GF-D8 (cell line): Measurements from ENCODE around the gene PPA1.
"Not testable (repeated sequence)": the region's sequence is repeated elsewhere in the genome, so short reads cannot be mapped to it uniquely, and the experiment has no call there.

Experiments
- DNase-seq: peaks from one replicate; lab custom pipeline; 2025; lab: John Stamatoyannopoulos, UW

The PPA1 gene

DNA sequence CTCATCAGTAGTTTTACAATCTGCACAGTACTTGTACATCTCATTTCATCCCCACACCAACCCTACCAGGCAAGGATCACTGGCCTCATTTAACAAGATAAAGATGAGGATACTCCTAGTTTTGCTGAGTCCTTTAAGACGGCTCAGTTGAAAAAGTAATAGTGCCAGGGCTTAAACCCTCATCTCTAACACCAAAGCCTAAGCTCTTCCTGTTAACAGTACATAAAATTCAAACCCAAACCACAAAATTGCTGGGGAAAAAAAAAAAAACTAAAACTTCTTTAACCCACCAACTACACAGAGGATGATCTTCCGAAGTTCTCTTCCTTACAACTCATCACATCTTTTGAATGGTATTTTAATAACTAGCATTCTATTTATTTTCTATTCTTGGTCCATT is 64.2 kb downstream of the PPA1 start:
- no peak for DNase-seq

DNA sequence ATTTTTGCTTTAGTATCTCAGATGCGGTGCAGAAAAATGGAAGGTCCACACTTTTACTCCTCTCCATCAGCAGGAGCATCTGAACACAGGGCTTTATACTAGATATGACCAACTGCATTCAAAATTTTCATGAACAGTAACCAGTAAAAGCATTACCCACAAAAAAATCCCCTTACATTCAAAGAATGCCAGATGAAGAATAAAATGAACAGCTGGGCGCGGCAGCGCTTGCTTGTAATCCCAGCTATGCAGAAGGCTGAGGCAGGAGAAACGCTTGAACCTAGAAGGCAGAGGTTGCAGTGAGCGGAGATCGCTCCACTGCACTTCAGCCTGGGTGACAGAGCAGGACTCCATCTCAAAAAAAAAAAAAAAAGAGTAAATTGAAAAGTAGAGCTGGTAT is 66.0 kb downstream of the PPA1 start:
- no peak for DNase-seq

DNA sequence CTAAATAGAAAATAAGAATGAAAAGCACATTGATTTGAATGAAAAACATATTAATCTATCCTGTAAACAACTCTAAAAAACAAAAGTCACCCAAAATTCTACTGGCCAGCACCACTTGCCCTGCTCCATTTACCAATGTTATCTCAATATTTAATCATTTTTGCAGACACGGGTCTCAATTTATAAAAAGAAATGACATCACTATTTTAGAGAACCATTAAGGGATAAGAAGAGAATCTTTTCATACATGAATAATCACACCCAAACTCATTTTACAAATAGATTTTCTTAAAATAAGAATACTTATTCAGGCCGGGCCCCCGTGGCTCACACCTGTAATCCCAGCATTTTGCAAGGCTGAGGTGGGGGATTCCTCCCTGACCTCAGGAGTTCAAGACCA is 66.8 kb downstream of the PPA1 start:
- no peak for DNase-seq

DNA sequence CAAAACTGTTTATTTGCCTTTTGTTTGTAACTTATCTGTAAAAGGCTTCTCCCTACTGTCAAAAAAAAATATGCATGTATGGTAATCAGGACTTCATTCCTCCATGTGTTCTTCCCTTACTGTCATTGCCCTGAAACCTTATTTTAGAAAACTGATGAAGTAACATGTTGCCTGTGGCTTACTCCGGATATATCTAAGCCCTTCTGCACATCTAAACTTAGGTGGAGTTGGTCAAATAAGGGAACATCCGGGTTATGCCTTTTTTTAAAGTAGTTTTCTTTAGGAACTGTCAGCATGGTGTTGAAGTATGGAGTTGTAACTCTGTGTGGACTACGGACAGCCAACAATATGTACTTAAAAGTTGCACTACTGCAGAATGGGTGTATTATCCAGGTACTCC is 69.1 kb downstream of the PPA1 start:
- DNase-seq, result peak; percentile 51

DNA sequence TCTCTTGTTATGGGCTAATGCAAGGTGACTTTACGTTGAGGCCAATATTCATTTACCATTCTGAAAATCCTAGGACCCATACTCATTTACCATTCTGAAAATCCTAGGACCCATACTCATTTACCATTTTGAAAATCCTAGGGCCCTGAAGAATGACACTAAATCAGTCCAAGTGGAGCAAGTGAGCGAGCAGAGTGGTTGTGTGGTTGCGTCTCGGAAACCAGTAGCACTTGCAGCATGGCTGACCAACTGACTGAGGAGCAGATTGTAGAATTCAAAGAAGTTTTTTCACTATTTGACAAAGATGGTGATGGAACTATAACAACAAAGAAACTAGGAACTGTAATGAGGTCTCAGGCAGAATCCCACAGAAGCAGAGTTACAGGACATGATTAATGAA is 69.8 kb downstream of the PPA1 start:
- no peak for DNase-seq

DNA sequence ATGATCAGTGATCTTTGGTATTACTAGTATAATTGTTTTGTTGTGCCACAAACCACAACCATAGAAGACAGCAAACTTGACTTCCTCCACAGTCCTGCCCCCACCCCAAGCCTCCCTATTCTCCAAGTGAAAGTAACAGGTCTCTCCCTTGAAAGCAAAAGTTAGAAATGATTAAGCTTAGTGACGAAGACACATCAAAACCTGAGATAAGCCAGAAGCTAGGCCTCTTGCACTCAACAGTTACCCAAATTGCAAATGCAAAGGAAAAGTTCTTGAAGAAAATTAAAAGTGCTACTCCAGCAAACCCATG is 70.4 kb downstream of the PPA1 start:
- DNase-seq, result no peak

DNA sequence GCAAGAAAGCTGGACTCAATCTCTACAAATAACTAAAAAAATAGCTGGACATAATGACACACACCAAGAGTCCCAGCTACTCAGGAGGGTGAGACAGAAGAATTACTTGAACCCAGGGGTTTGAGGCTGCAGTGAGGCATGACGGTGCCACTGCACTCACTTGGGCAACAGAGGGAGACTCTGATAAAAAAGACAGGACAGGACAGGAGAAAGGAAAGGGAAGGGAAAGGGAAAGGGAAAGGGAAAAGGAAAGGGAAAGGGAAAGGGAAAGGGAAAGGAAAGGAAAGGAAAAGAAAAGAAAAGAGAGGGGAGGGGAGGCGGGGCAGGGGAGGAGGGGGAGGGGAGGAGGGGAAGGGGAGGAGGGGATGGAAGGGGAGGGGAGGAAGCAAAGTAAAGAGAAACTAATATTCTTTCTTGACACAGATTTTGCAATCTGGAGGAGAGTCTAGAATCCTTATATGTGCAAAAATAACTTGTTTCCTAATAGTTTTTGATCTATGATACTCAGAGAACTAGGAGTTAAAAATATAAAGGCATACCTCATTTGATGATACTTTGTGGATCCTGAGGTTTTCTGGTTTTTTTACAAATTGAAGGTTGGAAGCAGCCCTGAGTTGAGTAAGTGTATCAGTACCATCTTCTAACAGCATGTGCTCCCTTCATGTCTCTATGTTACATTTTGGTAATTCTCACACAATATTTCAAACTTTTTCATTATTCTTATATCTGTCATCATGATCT is 70.9 kb downstream of the PPA1 start:
- no peak for DNase-seq

DNA sequence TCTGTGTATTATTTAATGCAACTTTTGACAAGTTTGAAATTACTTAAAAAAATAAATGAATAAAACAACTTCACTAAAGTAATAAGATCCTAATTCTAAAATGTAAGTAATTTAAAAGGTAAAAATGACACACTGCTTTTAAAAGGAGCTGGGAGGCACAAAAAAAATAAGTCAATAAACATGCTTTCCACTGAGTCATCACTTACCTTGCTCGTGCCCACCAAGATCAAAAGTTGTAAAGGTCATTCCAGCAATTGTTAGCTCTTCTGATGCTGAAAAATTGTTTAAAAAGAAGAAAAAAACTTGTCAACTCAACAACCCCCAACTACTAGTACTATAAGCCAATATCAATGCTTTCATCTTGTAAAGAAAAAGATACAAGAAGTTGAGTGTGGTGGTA is 72.4 kb downstream of the PPA1 start:
- DNase-seq, result no peak

DNA sequence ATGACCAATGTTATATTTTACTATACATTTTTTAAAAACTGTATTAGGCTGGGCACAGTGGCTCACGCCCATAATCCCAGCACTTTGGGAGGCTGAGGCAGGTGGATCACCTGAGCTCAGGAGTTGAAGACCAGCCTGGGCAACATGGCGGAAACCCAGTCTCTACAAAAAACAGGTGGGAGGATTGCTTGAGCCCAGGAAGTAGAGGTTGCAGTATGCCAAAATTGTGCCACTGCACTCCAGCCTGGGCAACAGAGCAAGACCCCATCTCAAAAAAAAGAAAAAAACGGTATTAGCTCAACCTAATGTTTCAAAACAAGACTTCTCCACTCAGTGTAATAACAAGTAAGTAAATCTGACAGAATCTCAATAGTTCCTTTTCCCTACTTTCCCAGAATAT is 73.9 kb downstream of the PPA1 start:
- not testable (repeated sequence) for DNase-seq

DNA sequence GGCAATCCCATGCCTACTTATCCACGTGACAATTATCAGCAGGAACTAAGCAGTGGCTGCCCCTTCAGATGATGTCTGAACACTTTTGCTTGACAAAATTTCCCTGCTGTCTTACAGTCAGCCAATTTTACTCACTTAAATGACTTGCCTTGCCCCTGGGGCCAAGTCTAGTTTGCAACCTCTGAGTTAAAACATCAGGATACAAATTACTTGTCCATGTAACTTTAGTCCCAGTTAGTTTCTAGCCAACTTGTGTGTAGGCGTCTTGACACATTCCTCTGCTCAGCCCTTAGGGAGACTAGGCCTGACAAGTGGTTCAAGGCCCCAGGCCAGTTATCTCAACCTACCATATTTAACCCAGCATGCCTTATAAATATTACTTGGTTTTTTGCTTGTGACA is 75.1 kb downstream of the PPA1 start:
- no peak for DNase-seq

DNA sequence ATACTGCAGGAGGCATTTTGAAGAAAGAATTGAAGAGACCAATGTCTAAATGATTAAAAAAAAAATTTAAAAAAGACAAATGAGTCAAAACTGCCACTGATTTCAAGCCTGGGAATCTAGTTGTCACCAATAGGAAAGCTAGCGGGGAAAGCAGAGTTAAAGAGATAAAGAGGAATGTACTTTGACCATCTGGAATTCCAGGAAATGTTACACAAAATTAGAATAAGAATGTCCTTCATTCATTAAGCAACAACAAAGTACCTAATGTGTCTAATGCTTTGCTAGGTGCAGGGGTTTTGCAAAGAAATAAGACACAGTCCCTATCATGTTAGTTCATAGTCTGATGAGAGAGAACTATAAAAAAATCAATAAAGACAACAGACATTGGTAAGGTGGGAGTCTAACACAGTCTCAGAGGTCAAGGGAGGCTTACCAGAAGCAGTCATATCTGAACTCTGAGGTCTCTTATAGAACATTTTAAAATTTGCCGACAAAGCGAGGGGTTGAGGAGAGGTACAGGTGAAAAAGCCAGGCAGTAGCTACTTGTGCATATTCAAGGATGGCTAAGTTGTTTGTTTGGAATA is 77.9 kb downstream of the PPA1 start:
- DNase-seq, result no peak
